ENCODE results near the gene CAMP. TPM values are rescaled to one million over a fixed set of nuclear protein-coding genes. Genes with fewer than 3 reads are reported as not detected.

The CAMP gene
- total and polyA plus RNA-seq, 2 of the 13 experiments (the other 11 are each of a cell fraction or from before 2014, with no cell fraction given) = not detected

DNA sequence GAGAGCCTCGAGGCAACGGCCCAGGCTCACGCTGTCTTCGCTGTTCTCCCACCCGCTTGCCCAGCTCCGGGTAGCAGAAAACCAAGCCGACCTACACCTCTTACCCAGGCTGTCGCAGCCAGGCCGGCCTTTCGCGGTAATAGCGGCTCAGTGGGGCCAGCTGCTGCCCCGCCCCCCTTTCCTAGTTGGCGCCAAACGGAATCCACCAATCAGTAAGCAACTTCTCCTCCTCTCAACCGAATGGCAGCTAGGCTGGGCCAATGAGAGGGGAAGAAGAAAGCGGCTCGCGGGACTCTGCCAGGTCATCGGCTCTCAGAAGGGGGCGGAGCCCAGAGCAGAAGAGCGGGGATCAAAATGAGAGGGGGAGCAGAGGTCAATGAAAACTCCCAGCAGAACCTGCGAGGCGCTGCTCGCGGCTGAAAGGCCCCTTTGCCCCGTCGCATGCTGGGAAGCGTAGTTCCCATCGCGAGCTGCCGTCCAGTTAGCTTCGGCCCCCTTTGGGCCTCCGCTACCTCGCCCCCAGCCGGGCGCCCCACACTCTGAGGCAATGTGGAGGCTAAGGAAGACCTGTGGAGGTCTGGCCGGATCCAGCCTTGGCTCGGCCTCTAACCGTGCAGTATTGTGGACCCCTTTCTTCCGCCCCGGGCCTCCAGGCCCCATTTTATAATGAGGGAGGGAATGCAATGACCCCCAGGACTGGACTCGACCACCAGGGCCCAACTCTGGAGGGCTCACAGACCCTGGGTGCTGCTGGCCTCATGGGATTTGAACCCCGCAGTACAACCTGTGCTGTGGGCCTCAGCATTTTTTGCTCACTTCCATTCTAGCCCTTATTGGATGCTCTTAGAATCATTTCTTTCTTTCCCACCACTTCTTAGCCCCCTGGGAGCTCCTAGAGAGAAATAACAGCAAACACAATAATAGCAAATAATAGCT is 34.8 kb upstream of the CAMP start, which contains the start of gene CDC25A (continued):
- peak; percentile 61 for TF ChIP-seq AGO1 (IDR thresholded peaks at IDR 0.05; ENCODE audit: low read depth, low read length, poor library complexity, severe bottlenecking)
- TF ChIP-seq TGIF2 (CRISPR knock-in tag; IDR thresholded peaks at IDR 0.05) = peak; percentile 95
- TF ChIP-seq MYC (CRISPR knock-in tag; IDR thresholded peaks at IDR 0.05; ENCODE audit: borderline replicate concordance) = peak; percentile 35; the same call in 1 of the 2 replicates
- TF ChIP-seq UBTF (CRISPR knock-in tag; IDR thresholded peaks at IDR 0.05) = no peak
- TF ChIP-seq PITX1 (CRISPR knock-in tag; IDR thresholded peaks at IDR 0.05) = peak; percentile 54
- no peak for TF ChIP-seq TBL1XR1 (IDR thresholded peaks at IDR 0.05; ENCODE audit: borderline replicate concordance, low read length, partially characterized antibody)
- 0 out of 2 replicates have a peak, but pooled peaks have one; percentile 42 for TF ChIP-seq ZMYM4 (CRISPR knock-in tag; IDR thresholded peaks at IDR 0.05)
- no peak for TF ChIP-seq NFAT5 (CRISPR knock-in tag; IDR thresholded peaks at IDR 0.05)
- TF ChIP-seq GATA4 (IDR thresholded peaks at IDR 0.05; ENCODE audit: borderline replicate concordance, low read depth) = 0 out of 2 replicates have a peak, but pooled peaks have one; percentile 31
- TF ChIP-seq, protein P1, sequence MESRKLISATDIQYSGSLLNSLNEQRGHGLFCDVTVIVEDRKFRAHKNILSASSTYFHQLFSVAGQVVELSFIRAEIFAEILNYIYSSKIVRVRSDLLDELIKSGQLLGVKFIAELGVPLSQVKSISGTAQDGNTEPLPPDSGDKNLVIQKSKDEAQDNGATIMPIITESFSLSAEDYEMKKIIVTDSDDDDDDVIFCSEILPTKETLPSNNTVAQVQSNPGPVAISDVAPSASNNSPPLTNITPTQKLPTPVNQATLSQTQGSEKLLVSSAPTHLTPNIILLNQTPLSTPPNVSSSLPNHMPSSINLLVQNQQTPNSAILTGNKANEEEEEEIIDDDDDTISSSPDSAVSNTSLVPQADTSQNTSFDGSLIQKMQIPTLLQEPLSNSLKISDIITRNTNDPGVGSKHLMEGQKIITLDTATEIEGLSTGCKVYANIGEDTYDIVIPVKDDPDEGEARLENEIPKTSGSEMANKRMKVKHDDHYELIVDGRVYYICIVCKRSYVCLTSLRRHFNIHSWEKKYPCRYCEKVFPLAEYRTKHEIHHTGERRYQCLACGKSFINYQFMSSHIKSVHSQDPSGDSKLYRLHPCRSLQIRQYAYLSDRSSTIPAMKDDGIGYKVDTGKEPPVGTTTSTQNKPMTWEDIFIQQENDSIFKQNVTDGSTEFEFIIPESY (CRISPR knock-in tag; IDR thresholded peaks at IDR 0.05) = 0 out of 2 replicates have a peak, but pooled peaks have one; percentile 8
- peak; percentile 98 for TF ChIP-seq ZNF142 (CRISPR knock-in tag; IDR thresholded peaks at IDR 0.05)

Data from HepG2 (cell line).